SK-MEL-5 (cell line): ENCODE data around the gene ZNF750. TPM values are rescaled to one million over a fixed set of nuclear protein-coding genes. Genes with fewer than 3 reads are reported as not detected.
"Not testable (repeated sequence)": the region's sequence is repeated elsewhere in the genome, so short reads cannot be mapped to it uniquely, and the experiment has no call there.

Experiments used
- DNase-seq: peaks from one replicate; pipeline ENCODE4 v3.0.0-alpha.2; 2016; ENCODE audit warnings: low read depth, low spot score
- in situ Hi-C: cut with HindIII; loops from 2 replicates; pipeline ENCODE4 v1.10.0; 2016; ENCODE audit warnings: low sequenced_read_pairs, high pct_unique_total_duplicates, low pct_unique_long_range_greater_than_20kb
- total RNA-seq: library from RNA; depleted of rRNA; stranded (reverse); fragments of >200 nt; shearing (Covaris generic); gene quantifications from 2 replicates; pipeline ENCODE4 v1.2.3, GENCODE V29; 2014

The ZNF750 gene
- total RNA-seq, 1 experiment from 2014 or later: not detected

GRCh38 chr17:82791532-82791931 lies 48.3 kb downstream of the ZNF750 start:
- no peak for DNase-seq
- in situ Hi-C loops: no loop called here

- in situ Hi-C loops: no loop called here
- DNase-seq: no peak
Measured at GRCh38 chr17:82790391-82790790, 49.4 kb downstream of the ZNF750 start.

GRCh38 chr17:82789806-82790205 lies 50.0 kb downstream of the ZNF750 start:
- no peak for DNase-seq
- in situ Hi-C loops: no loop called here

GRCh38 chr17:82789051-82789592 lies 50.7 kb downstream of the ZNF750 start:
- DNase-seq: no peak
- in situ Hi-C loops: no loop called here

GRCh38 chr17:82788206-82789001 lies 51.4 kb downstream of the ZNF750 start:
- in situ Hi-C loops: no loop called here
- DNase-seq: no peak

GRCh38 chr17:82787081-82787848 lies 52.6 kb downstream of the ZNF750 start:
- in situ Hi-C loops: no loop called here
- DNase-seq: no peak

- no peak for DNase-seq
- in situ Hi-C loops: no loop called here
Measured at GRCh38 chr17:82786427-82786826, 53.4 kb downstream of the ZNF750 start.

- DNase-seq, in situ Hi-C loops: not testable (repeated sequence)
Measured at GRCh38 chr17:82785581-82785980, 54.2 kb downstream of the ZNF750 start.

GRCh38 chr17:82783498-82783897 lies 56.3 kb downstream of the ZNF750 start:
- DNase-seq: no peak
- in situ Hi-C loops: no loop called here

- no peak for DNase-seq
- in situ Hi-C loops: no loop called here
Measured at GRCh38 chr17:82782657-82783207, 57.1 kb downstream of the ZNF750 start.

GRCh38 chr17:82781894-82782274 lies 57.9 kb downstream of the ZNF750 start:
- in situ Hi-C loops: no loop called here
- DNase-seq: peak; percentile 69

GRCh38 chr17:82780971-82781893 lies 58.6 kb downstream of the ZNF750 start:
- in situ Hi-C loops: no loop called here
- DNase-seq: no peak

GRCh38 chr17:82780195-82780594 lies 59.6 kb downstream of the ZNF750 start:
- in situ Hi-C loops: no loop called here
- no peak for DNase-seq

GRCh38 chr17:82779541-82779940 lies 60.3 kb downstream of the ZNF750 start:
- no peak for DNase-seq
- in situ Hi-C loops: no loop called here
